Tibial nerve (tissue), 4 donors: Measurements from ENCODE around the gene ZNHIT6. TPM values are rescaled to one million over a fixed set of nuclear protein-coding genes. Genes with fewer than 3 reads are reported as not detected.
"Not testable (repeated sequence)": the region's sequence is repeated elsewhere in the genome, so short reads cannot be mapped to it uniquely, and the experiment has no call there.

Experiments
- DNase-seq, 2 donors: peaks; one replicate each; pipeline ENCODE4 v3.0.0-alpha.2; 2019; ENCODE audit warnings: low spot score in 2 of 2
- H3K27ac ChIP-seq, 4 donors: fragments of 200-600 bp; sonication (generic) in 3 of 4; one replicate each; pipeline ENCODE4 v1.5.1; 2017 to 2019; ENCODE audit warnings: mild to moderate bottlenecking in 1 of 4
- H3K27me3 ChIP-seq, 2 donors: fragments of 200-600 bp; sonication (generic) in 1 of 2; one replicate each; pipeline versions ENCODE4 v1.5.1 to v1.6.0; 2017 to 2019
- H3K36me3 ChIP-seq, 3 donors: fragments of 200-600 bp; sonication (generic); one replicate each; pipeline ENCODE4 v1.5.1; 2018 to 2019
- H3K4me1 ChIP-seq, 4 donors: fragments of 200-600 bp; sonication (generic) in 3 of 4; one replicate each; pipeline ENCODE4 v1.5.1; 2017 to 2019
- H3K4me3 ChIP-seq, 4 donors: fragments of 200-600 bp; sonication (generic) in 3 of 4; one replicate each; pipeline ENCODE4 v1.5.1; 2017 to 2019; ENCODE audit warnings: mild to moderate bottlenecking in 1 of 4, moderate library complexity in 1 of 4
- H3K9me3 ChIP-seq, 4 donors: fragments of 200-600 bp; sonication (generic) in 3 of 4; one replicate each; pipeline ENCODE4 v1.5.1; 2017 to 2019
- CTCF ChIP-seq, 5 experiments: fragments of 200-600 bp in 3 of 5; fragments of 450-650 bp in 2 of 5; sonication (generic) in 3 of 5; IDR thresholded peaks; one replicate each; pipeline ENCODE4 v1.5.1; 2016 to 2019; ENCODE audit warnings: antibody characterized with exemption in 5 of 5, mild to moderate bottlenecking in 3 of 5, moderate library complexity in 2 of 5
- EP300 ChIP-seq, 2 donors: sonication (generic); formaldehyde crosslinking; IDR thresholded peaks; one replicate each; pipeline ENCODE4 v1.6.1; 2017; ENCODE audit warnings: antibody characterized with exemption in 2 of 2, mild to moderate bottlenecking in 1 of 2
- POLR2A ChIP-seq, 2 donors: fragments of 450-650 bp; IDR thresholded peaks; one replicate each; pipeline ENCODE4 v1.6.1; 2017; ENCODE audit warnings: antibody characterized with exemption in 2 of 2, mild to moderate bottlenecking in 2 of 2, moderate library complexity in 2 of 2
- WGBS, 2 donors: methylation state at CpG; one replicate each; pipeline ENCODE4 v1.1.5; 2018; 5-methylcytosine and 5-hydroxymethylcytosine counted together
- total RNA-seq, 4 donors: library from RNA; depleted of rRNA; stranded (reverse); fragments of >200 nt; gene quantifications; one replicate each; pipeline ENCODE4 v1.1.0, GENCODE V29; 2016

ZNHIT6 gene
- total RNA-seq, 4 donors from 2014 or later, result 10.4 to 22.1 (median 17.7) TPM

- H3K4me3 ChIP-seq, result no peak overlapping the region
- 87 to 88% methylated on average over 3 of the region's 3 CpGs for WGBS, 2 donors
- TF ChIP-seq POLR2A (IDR thresholded peaks at IDR 0.05), result no peak
- no peak for TF ChIP-seq CTCF (IDR thresholded peaks at IDR 0.05)
- no peak for TF ChIP-seq EP300 (IDR thresholded peaks at IDR 0.05)
- no peaks in the 10 kb centered on the region for H3K27me3 ChIP-seq
- no peaks in the 10 kb centered on the region for H3K4me1 ChIP-seq
- H3K36me3 ChIP-seq, result no peaks in the 10 kb centered on the region
- no peak for DNase-seq
- H3K9me3 ChIP-seq, result no peaks in the 10 kb centered on the region
- no peak overlapping the region for H3K27ac ChIP-seq
Measured at GRCh38 chr1:85743814-85744213, 35.6 kb upstream of the ZNHIT6 start.

GRCh38 chr1:85734931-85735330, 26.7 kb upstream of the ZNHIT6 start:
- 68 to 73% methylated on average over 1 of the region's 1 CpG for WGBS, 2 donors
- no peak for DNase-seq
- no peak for TF ChIP-seq CTCF (IDR thresholded peaks at IDR 0.05)
- TF ChIP-seq EP300 (IDR thresholded peaks at IDR 0.05), result no peak
- no peak for TF ChIP-seq POLR2A (IDR thresholded peaks at IDR 0.05)
- H3K36me3 ChIP-seq, result peaks cover 0 to 3% (median 0%) of the 10 kb centered on the region in 3 donors
- H3K4me1 ChIP-seq, result no peaks in the 10 kb centered on the region
- H3K9me3 ChIP-seq, result no peaks in the 10 kb centered on the region
- no peaks in the 10 kb centered on the region for H3K27me3 ChIP-seq
- H3K27ac ChIP-seq, result no peak overlapping the region
- no peak overlapping the region for H3K4me3 ChIP-seq

- H3K4me3 ChIP-seq, result no peak overlapping the region
- H3K36me3 ChIP-seq, result no peaks in the 10 kb centered on the region
- TF ChIP-seq CTCF (IDR thresholded peaks at IDR 0.05), result no peak
- no peaks in the 10 kb centered on the region for H3K27me3 ChIP-seq
- peaks cover 0 to 32% (median 7%) of the 10 kb centered on the region in 4 donors for H3K9me3 ChIP-seq
- 89 to 91% methylated on average over 7 of the region's 7 CpGs for WGBS, 2 donors
- no peaks in the 10 kb centered on the region for H3K4me1 ChIP-seq
- no peak overlapping the region for H3K27ac ChIP-seq
- no peak for DNase-seq
Measured at GRCh38 chr1:85718678-85719340, 10.6 kb upstream of the ZNHIT6 start.

- peaks cover 0 to 12% (median 0%) of the 10 kb centered on the region in 4 donors for H3K9me3 ChIP-seq
- 87 to 89% methylated on average over 14 of the region's 14 CpGs for WGBS, 2 donors
- not testable (repeated sequence) for H3K4me1 ChIP-seq, H3K27me3 ChIP-seq, H3K27ac ChIP-seq, H3K4me3 ChIP-seq, DNase-seq, H3K36me3 ChIP-seq
Measured at GRCh38 chr1:85714418-85715114, 6.3 kb upstream of the ZNHIT6 start.

GRCh38 chr1:85708829-85709227, 595 bp upstream of the ZNHIT6 start:
- 83 to 85% methylated on average over 6 of the region's 6 CpGs for WGBS, 2 donors
- Histone ChIP-seq H3K36me3 (peaks cover 0 to 26% (median 0%) of the 10 kb centered on the region in 3 donors), H3K4me1 (peaks cover 0 to 25% (median 10%) of the 10 kb centered on the region in 4 donors)

More at GRCh38 chr1:85708829-85709227, 595 bp upstream of the ZNHIT6 start:
- TF ChIP-seq CTCF (IDR thresholded peaks at IDR 0.05), result no peak
- TF ChIP-seq POLR2A (IDR thresholded peaks at IDR 0.05), result no peak
- TF ChIP-seq EP300 (IDR thresholded peaks at IDR 0.05), result no peak
- peaks cover 0 to under 1% (median 0%) of the 10 kb centered on the region in 4 donors for H3K9me3 ChIP-seq
- no peaks in the 10 kb centered on the region for H3K27me3 ChIP-seq
- peak overlapping the region; percentile 65 to 88 (median 86) for H3K27ac ChIP-seq
- H3K4me3 ChIP-seq, result peak overlapping the region; percentile 69 to 89 (median 80)
- no peak for DNase-seq
